Femur (tissue), 1 donor: ENCODE results near the gene VIPR1.

ENCODE experiments used
- DNase-seq: peaks from one replicate; pipeline ENCODE4 v3.0.0-alpha.2; 2017

Gene VIPR1

DNA sequence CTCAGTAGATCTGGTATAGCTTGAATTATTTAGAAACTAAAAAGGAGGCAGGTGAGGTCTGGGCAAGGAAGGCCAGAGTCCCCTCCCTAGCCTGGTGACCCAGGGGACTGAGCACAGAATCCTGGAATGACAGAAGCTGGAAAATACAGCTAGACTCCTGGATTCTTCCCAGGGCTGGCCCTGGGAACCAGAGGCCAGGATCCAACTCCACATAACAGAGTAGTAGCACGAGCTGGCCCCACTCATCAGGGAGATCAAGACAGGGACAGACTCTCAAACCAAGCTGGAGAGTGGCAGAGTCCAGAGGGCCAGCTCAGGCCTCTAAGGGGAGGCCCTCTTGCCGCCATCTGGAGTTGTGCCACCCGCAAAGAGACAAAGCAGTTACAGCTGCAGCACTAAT lies 10.7 kb downstream of the VIPR1 start:
- no peak for DNase-seq

DNA sequence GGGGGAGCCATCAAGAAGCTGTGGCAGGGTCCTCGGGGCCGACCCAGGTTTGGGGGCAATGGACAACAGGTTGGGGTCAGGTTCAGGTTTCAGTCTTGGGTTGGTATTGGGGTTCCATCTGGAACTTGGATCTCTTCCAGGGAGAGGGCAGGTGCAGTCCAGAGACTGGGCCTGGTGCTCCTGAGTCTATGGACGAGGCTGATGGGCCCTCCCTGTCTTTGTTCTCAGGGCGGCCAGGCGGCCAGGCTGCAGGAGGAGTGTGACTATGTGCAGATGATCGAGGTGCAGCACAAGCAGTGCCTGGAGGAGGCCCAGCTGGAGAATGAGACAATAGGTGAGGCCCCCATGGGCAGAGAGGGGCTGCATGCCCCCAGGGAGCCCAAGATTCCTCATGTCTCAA lies 11.1 kb downstream of the VIPR1 start:
- DNase-seq = no peak

- no peak for DNase-seq
Measured at GRCh38 chr3:42514876-42515275, 12.4 kb downstream of the VIPR1 start.

GRCh38 chr3:42515391-42515916 lies 13.0 kb downstream of the VIPR1 start:
- no peak for DNase-seq

DNA sequence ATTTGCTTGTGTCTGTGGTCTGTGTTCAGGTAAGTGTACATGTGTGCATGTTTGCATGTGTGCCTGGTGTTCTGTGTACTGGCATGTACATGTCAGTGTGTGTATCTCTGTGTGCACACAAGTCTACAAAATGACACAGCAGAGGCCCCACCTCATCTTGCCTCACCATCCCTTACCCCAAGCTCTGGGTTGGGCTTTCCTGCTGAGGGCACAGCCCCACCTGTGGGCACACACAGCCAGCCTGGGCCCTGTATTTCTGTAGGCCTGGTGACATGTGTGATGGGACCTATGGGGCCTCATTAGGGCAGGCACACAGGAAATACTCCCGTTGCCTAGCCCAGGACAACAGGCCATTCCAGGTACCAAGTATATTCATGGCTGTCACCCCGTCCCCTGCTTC lies 13.5 kb downstream of the VIPR1 start:
- DNase-seq = no peak

DNA sequence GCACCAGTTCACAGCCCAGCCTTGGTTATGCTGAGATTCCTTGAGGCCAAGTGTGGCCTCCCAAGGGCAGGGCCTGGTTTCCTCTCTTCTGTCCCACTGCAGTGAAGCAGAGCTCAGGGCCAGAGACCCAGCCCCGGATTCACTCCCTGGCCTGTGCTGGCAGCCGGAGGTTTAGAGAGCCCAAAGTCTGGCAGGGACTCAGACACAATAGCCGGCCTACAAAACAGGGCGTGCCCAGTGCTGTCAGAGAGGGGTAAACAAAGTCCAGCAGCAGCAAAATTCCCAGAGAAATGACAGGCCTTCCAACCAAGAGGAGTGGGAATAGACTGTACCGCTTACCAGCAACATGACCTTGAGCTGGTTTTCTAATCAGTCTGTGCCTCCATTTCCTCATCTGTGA lies 14.0 kb downstream of the VIPR1 start:
- no peak for DNase-seq

- no peak for DNase-seq
Measured at GRCh38 chr3:42517117-42517516, 14.7 kb downstream of the VIPR1 start.

- no peak for DNase-seq
Measured at GRCh38 chr3:42518800-42519567, 16.5 kb downstream of the VIPR1 start.

- no peak for DNase-seq
Measured at GRCh38 chr3:42519568-42519962, 17.1 kb downstream of the VIPR1 start.

DNA sequence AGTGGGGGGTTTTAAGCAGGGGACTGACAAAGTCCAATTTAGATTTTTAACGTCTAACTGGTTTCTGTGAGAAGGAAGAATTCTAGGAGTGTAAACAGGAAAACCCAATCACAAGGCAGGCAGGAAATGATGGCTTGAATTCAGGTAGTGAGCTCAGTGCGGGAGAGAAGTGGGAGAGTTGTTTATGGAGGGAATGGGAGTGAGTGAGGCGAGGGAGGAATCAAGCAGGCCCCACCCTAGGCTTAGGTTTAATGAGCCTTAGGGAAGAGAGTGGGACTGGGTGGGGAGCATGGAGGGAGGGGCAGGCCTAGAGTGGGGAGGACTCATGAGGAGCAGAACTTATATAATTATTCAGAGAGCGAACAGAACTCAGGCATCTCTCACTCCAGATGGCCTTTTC lies 17.9 kb downstream of the VIPR1 start:
- DNase-seq = no peak

DNA sequence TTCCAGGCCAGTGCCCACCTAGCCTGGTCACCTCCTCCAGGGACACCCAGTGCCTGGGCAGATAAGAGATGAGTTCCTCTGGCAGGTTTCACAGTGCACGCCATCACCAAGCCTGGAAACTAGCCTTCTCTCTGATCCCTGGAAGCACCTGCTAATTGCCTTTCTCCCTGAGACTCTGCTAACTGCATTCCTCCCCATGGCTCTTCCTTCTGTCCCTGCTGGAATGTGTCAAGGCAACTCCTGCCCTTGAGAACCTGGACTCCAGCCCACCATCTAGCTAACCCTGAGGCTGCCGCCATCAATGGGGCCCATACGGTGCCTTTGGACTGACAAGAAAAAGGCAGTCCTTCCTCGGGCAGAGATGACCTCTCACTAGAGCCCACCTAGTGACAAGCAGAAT lies 18.5 kb downstream of the VIPR1 start:
- DNase-seq = no peak

GRCh38 chr3:42524751-42525150 lies 22.3 kb downstream of the VIPR1 start:
- DNase-seq = no peak

DNA sequence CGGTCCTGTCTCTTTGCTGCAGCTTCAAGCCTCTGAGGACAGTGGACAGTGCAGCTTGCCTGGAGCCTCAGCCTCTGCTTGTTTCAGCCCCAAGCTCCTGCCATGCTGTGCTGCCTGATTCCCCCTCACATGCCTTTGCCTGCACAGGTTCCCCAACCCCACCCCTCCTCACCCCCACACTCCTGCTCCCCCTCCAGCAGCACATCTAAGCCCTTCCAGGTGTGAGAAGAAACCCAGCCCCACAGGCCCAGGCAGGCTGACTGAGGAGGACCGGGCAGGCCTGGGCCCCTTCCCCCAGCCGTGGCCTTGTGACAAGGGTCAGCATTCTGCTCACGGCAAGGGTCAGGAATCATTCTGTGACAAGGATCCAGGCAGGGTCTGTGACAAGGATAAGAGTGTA lies 22.8 kb downstream of the VIPR1 start:
- no peak for DNase-seq

GRCh38 chr3:42525736-42526345 lies 23.4 kb downstream of the VIPR1 start:
- no peak for DNase-seq

DNA sequence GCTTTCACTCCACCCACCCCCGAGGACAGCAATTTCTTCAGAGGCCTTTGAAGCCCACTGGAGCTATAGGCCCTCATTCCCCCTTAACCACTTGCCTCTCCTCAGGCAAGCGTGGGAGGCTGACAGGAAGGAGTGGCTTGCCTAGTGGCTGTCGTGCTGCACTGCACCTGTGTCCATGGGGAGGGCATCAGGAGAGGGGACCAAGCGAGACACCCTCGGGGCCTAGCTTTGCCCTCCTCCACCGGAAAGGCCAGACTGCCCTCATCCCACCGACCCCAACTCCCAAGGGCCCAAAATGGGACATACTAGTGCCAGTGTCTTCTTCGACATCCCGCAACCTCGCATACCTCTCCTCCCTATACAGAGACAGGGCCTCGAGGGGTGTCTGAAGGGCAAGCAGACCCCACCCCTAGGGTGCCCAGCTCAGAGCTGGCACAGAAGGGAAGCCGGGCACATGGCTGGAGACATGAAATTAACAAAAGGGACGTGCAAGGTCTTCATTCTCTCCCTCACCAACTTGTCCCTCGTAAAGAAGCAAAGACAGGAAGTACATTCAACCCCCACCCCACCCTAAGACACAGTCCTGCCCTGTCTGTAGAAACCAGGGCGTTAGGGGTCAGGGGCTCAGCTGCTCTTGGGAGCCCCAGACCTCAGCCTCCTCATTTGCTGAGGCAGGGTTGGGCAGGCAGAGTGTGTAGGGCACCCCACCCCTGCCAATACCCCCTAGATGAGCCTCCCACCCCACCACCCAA lies 24.3 kb downstream of the VIPR1 start:
- DNase-seq = no peak

GRCh38 chr3:42527368-42527917 lies 25.0 kb downstream of the VIPR1 start:
- DNase-seq = no peak

DNA sequence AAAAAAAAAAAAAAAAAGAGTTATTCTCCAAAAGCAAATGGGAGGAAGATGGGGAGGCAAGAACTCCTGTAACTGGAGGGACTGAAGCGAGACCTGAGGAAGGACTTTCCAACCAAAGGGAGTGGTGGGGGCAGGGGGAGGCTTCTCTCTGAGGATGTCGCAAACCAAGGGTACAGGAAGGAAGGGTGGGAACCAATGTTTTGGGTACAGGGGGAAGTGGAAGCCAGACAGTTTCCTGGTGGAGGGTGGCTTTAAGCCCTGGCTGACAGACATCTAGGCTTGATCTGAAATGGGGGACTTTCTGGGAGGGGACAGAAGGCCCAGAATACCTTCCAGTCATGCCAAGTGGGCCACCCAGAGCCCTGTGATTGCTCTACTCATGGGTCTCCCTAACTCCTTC lies 27.0 kb downstream of the VIPR1 start:
- no peak for DNase-seq

DNA sequence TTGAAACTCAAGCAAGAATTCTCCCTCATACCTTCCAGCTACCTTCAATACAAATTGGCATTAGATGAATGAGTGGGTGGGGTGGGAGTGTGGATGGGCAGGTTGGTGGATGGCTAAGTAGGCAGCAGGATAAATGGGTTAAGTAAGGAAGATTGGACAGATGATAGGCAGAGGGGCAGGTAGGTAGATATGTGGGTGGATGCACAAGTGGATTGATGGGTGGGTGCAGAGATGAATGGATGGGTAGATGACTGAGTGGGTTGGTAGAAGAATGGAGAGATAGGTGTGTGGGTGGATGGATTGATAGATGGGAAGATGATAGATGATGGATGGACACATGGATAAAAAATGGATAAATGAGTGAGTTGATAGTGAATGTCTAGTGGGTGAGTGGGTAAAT lies 27.6 kb downstream of the VIPR1 start:
- no peak for DNase-seq

GRCh38 chr3:42531470-42531869 lies 29.0 kb downstream of the VIPR1 start:
- DNase-seq = no peak

- DNase-seq = no peak
Measured at GRCh38 chr3:42532229-42532628, 29.8 kb downstream of the VIPR1 start.

DNA sequence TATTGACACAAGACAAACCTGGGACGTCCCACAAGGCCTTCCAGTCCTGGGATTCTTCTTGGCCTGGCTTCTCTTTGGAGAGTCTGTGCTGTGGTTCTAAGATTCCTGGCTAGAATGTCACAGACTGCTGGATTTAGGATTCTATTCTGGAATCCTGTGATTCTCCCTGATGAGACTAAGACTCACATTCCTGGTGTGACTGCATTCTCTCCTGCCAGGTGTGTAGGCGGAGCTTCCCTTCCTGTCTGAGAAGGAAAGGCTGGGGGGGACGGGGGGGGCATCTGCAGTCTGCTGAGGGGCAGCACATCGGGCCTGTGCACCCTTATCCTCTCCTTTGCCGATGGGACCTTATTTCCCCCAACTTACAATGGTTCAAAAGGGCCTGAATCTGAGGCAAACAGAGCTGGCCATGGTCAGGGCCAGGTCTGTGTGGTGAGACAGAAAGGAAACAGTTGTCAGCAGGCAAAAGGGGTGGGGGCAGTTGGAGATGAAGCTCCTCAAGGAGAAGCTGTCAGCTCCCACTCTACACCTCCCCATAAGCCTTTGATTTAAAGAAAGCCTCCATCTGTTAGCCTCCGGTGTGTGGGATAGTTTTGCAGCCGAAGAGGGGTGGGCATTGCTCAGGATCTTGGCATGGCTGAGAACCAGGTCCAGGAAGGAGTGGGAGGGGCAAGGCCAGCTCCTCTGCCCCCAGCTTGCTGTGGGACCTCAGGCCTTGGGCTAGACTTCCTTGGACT lies 30.9 kb downstream of the VIPR1 start:
- no peak for DNase-seq

GRCh38 chr3:42535981-42536784 lies 33.7 kb downstream of the VIPR1 start:
- DNase-seq = no peak
